Measurements from ENCODE around the gene GAB2.

GAB2 gene

DNA sequence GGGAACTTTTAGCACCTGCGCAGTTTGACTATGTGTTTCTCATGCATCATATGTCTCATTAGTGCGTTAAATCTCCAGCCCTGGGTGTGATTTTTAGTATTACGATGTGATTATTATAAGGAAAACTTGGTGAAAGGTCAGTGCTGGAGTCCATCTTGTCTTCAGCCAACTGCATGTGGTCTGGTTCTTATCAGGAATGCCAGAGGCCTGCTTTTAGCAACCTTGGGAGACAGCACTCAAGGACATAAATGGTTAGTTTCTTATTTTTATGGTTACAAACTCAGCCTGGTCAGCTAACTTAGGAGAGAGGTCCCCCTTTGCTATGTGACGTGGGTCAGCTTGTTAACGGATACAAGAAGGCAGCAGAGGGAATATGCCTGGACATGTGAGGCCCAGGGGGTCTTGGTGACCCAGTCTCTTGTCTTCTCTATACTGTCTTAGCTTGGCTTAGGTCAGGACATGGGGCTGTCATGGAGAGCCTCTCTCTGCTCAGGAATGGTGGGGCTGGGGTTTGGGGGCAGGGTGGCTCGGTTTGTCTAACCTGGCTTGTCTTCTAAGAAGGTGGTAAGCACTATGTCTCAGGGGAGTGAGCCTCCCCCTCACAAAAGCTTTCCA, 250.7 kb downstream of the GAB2 start:
- H3K4me3 ChIP-seq (replicated peaks in 1 of 2; ENCODE audit: low read depth in 2 of 2, low read length in 2 of 2) = no peak overlapping the region
- TF ChIP-seq, protein P1, sequence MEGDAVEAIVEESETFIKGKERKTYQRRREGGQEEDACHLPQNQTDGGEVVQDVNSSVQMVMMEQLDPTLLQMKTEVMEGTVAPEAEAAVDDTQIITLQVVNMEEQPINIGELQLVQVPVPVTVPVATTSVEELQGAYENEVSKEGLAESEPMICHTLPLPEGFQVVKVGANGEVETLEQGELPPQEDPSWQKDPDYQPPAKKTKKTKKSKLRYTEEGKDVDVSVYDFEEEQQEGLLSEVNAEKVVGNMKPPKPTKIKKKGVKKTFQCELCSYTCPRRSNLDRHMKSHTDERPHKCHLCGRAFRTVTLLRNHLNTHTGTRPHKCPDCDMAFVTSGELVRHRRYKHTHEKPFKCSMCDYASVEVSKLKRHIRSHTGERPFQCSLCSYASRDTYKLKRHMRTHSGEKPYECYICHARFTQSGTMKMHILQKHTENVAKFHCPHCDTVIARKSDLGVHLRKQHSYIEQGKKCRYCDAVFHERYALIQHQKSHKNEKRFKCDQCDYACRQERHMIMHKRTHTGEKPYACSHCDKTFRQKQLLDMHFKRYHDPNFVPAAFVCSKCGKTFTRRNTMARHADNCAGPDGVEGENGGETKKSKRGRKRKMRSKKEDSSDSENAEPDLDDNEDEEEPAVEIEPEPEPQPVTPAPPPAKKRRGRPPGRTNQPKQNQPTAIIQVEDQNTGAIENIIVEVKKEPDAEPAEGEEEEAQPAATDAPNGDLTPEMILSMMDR (IDR thresholded peaks at IDR 0.05; ENCODE audit: low read depth, low read length) = no peak
- peak in 1 of 2 donors; percentile 43 for DNase-seq (ENCODE audit: low read depth in 2 of 2)

Data from cardiac fibroblast (primary cell).